Upper lobe of left lung (tissue), 6 donors: ENCODE results near the gene FOXM1. TPM values are rescaled to one million over a fixed set of nuclear protein-coding genes. Genes with fewer than 3 reads are reported as not detected.

Experiments used
- ATAC-seq, 2 donors: fragments of 200-7000 bp; cut with Tn5 transposase; one replicate each; pipeline ENCODE4 v1.9.1; 2022; ENCODE audit warnings: mild to moderate bottlenecking in 2 of 2, moderate library complexity in 2 of 2; ENCODE audit not compliant: low FRiP score in 2 of 2
- DNase-seq, 2 donors: peaks; one replicate each; pipeline ENCODE4 v3.0.0-alpha.2; 2019 to 2020
- H3K27ac ChIP-seq, 4 donors: fragments of 200-600 bp; sonication (generic); one replicate each; pipeline ENCODE4 v1.5.1; 2016 to 2019
- H3K27me3 ChIP-seq, 4 donors: fragments of 200-600 bp; sonication (generic); one replicate each; pipeline ENCODE4 v1.5.1; 2017 to 2019
- H3K36me3 ChIP-seq, 4 donors: fragments of 200-600 bp; sonication (generic); one replicate each; pipeline ENCODE4 v1.5.1; 2016 to 2019
- H3K4me1 ChIP-seq, 4 donors: fragments of 200-600 bp; sonication (generic); one replicate each; pipeline ENCODE4 v1.5.1; 2018 to 2019
- H3K4me3 ChIP-seq, 4 donors: fragments of 200-600 bp; sonication (generic); one replicate each; pipeline ENCODE4 v1.5.1; 2017 to 2019; ENCODE audit warnings: mild to moderate bottlenecking in 2 of 4, moderate library complexity in 1 of 4
- H3K9me3 ChIP-seq, 4 donors: fragments of 200-600 bp; sonication (generic); one replicate each; pipeline ENCODE4 v1.5.1; 2018 to 2019
- EP300 ChIP-seq, 4 donors: sonication (generic); formaldehyde crosslinking; IDR thresholded peaks; one replicate each; pipeline ENCODE4 v1.5.1; 2017; ENCODE audit warnings: antibody characterized with exemption in 4 of 4, control low read depth in 2 of 4
- POLR2A ChIP-seq, 4 donors: fragments of 450-650 bp; IDR thresholded peaks; one replicate each; pipeline ENCODE4 v1.5.1; 2016 to 2017; ENCODE audit warnings: antibody characterized with exemption in 4 of 4, mild to moderate bottlenecking in 2 of 4
- POLR2AphosphoS5 ChIP-seq, 2 donors: sonication (generic); formaldehyde crosslinking; IDR thresholded peaks; one replicate each; pipeline ENCODE4 v1.5.1; 2017; ENCODE audit warnings: antibody characterized with exemption in 2 of 2
- WGBS, 2 donors: methylation state at CpG; one replicate each; pipeline ENCODE4 v1.1.5; 2017 to 2018; 5-methylcytosine and 5-hydroxymethylcytosine counted together
- total RNA-seq, 6 donors: library from RNA; depleted of rRNA in 4 of 6; stranded (reverse); fragments of >200 nt in 4 of 6; gene quantifications; one replicate each; pipeline versions ENCODE4 v1.1.0 to v1.2.1, GENCODE V29; 2016 to 2021
- TF ChIP-seq, protein P1 (sequence below), 6 experiments: fragments of 450-650 bp in 4 of 6; fragments of 200-600 bp in 2 of 6; sonication (generic) in 2 of 6; IDR thresholded peaks; one replicate each; pipeline ENCODE4 v1.5.1; 2016 to 2019; ENCODE audit warnings: antibody characterized with exemption in 6 of 6
- donor health status: DM: no; HTN: no; CAD: no; lungs with moderate emphysema.
- donor health status: DM: no; HTN: yes; CAD: no; lungs with severe emphysema.

FOXM1 gene
- total RNA-seq, 6 donors from 2014 or later, result 2.1 to 27.6 (median 4.9) TPM; not detected in 1

DNA sequence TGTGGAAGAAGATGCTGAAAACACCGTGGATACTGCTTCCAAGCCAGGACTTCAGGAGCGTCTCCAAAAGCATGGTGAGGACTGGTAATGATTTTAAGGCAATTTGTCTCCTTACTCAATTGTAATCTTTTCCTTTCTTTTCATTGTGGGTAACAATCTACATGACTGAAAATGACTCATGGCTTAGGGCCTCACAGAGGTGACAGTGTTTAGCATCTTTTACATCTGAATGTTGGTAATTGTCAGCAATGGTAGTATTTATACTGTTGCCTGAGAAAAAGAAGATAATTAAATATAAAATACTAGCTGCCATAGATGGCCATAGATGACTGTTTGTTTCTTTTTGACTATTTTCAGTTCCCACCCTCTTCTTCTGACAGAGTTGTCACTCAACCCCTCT lies 45.4 kb upstream of the FOXM1 start:
- ATAC-seq (no peak), DNase-seq (no peak)
- Histone ChIP-seq H3K36me3 (peaks cover 3 to 44% (median 20%) of the 10 kb centered on the region in 4 donors), H3K4me1 (no peaks in the 10 kb centered on the region), H3K9me3 (no peaks in the 10 kb centered on the region), H3K4me3 (no peak overlapping the region), H3K27ac (no peak overlapping the region), H3K27me3 (no peaks in the 10 kb centered on the region)
- TF ChIP-seq POLR2A (IDR thresholded peaks at IDR 0.05), result no peak
- TF ChIP-seq, protein P1, sequence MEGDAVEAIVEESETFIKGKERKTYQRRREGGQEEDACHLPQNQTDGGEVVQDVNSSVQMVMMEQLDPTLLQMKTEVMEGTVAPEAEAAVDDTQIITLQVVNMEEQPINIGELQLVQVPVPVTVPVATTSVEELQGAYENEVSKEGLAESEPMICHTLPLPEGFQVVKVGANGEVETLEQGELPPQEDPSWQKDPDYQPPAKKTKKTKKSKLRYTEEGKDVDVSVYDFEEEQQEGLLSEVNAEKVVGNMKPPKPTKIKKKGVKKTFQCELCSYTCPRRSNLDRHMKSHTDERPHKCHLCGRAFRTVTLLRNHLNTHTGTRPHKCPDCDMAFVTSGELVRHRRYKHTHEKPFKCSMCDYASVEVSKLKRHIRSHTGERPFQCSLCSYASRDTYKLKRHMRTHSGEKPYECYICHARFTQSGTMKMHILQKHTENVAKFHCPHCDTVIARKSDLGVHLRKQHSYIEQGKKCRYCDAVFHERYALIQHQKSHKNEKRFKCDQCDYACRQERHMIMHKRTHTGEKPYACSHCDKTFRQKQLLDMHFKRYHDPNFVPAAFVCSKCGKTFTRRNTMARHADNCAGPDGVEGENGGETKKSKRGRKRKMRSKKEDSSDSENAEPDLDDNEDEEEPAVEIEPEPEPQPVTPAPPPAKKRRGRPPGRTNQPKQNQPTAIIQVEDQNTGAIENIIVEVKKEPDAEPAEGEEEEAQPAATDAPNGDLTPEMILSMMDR (IDR thresholded peaks at IDR 0.05), result no peak
- no peak for TF ChIP-seq POLR2AphosphoS5 (IDR thresholded peaks at IDR 0.05)
- no peak for TF ChIP-seq EP300 (IDR thresholded peaks at IDR 0.05)
- 100% methylated on average over 2 of the region's 2 CpGs for WGBS, 2 donors

DNA sequence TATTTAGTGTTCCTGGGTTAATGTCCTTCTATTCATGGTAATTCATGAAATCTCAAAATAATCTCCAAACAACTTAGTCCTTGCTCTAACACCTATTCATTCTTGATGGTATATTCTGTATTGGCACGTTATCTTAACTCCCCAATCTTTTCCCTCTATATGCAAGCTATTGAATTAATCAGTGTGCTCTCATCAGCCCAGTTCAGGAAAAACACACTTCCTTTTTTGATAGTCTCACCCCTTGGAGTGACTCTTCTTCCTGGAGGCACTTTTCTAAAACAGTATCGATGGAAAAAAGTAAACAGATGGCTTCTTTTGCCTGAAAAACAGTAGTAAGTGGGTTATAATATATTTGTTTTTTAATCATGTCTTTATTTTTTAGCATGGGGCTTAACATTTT lies 42.3 kb upstream of the FOXM1 start:
- 60 to 67% methylated on average over 2 of the region's 2 CpGs for WGBS, 2 donors
- TF ChIP-seq, protein P1 (IDR thresholded peaks at IDR 0.05), result no peak
- TF ChIP-seq POLR2AphosphoS5 (IDR thresholded peaks at IDR 0.05) (no peak), EP300 (IDR thresholded peaks at IDR 0.05) (no peak)
- Histone ChIP-seq H3K27me3 (no peaks in the 10 kb centered on the region), H3K36me3 (peaks cover 0 to 35% (median 18%) of the 10 kb centered on the region in 4 donors), H3K27ac (no peak overlapping the region), H3K4me3 (no peak overlapping the region), H3K9me3 (no peaks in the 10 kb centered on the region), H3K4me1 (no peaks in the 10 kb centered on the region)
- DNase-seq (no peak), ATAC-seq (no peak)

DNA sequence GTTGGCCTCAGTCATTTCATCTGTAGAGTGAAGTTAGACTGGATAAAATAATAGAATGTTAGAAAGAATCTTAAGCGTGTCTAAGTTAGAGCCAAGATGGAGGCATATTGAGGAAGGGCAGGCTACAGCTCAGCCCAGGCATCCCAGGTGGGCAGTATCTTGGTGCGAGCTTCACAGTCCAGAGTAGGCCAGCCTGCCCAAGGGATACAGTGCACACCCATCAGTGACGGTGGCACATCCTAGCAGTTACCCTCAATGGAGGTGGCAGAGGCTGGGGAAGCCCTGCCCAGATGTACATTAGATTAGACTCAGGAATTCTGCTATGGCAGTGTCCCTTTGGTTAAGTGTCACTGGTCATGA lies 35.2 kb upstream of the FOXM1 start:
- Histone ChIP-seq H3K4me1 (no peaks in the 10 kb centered on the region), H3K9me3 (no peaks in the 10 kb centered on the region), H3K36me3 (peaks cover 0 to 22% (median 12%) of the 10 kb centered on the region in 4 donors), H3K27ac (no peak overlapping the region), H3K4me3 (no peak overlapping the region), H3K27me3 (no peaks in the 10 kb centered on the region)
- DNase-seq (no peak), ATAC-seq (peak in 1 of 2 donors; percentile 55)
- TF ChIP-seq EP300 (IDR thresholded peaks at IDR 0.05), result no peak
- TF ChIP-seq, protein P1 (IDR thresholded peaks at IDR 0.05), result no peak
- no peak for TF ChIP-seq POLR2A (IDR thresholded peaks at IDR 0.05)
- TF ChIP-seq POLR2AphosphoS5 (IDR thresholded peaks at IDR 0.05), result no peak
- 93 to 96% methylated on average over 3 of the region's 3 CpGs for WGBS, 2 donors

DNA sequence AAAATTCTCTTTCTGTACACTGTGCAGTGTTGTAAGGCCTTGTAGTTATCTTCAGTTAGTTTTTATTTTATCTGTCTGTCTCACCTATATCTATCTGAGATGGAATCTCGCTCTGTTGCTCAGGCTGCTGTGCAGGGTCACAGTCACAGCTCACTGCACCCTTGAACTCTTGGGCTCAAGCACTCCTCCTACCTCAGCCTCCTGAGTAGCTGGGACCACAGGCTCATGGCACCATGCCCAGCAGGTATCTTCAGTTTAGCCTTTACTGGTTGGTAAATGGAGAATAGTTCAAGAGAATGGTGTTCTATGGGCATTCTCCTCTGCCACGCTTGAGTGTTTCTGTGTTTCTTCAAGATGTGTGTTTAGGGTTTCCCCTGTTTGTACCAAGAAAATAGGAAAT lies 27.3 kb upstream of the FOXM1 start:
- TF ChIP-seq EP300 (IDR thresholded peaks at IDR 0.05) (no peak), POLR2AphosphoS5 (IDR thresholded peaks at IDR 0.05) (no peak), POLR2A (IDR thresholded peaks at IDR 0.05) (no peak)
- TF ChIP-seq, protein P1 (IDR thresholded peaks at IDR 0.05), result no peak
- Histone ChIP-seq H3K27me3 (no peaks in the 10 kb centered on the region), H3K36me3 (peaks cover 0 to 3% (median 0%) of the 10 kb centered on the region in 4 donors), H3K4me3 (no peak overlapping the region), H3K9me3 (no peaks in the 10 kb centered on the region), H3K27ac (no peak overlapping the region), H3K4me1 (peaks cover 5 to 9% (median 6%) of the 10 kb centered on the region in 4 donors)
- DNase-seq (no peak), ATAC-seq (no peak)
- WGBS, 2 donors, result 92 to 96% methylated on average over 2 of the region's 2 CpGs

DNA sequence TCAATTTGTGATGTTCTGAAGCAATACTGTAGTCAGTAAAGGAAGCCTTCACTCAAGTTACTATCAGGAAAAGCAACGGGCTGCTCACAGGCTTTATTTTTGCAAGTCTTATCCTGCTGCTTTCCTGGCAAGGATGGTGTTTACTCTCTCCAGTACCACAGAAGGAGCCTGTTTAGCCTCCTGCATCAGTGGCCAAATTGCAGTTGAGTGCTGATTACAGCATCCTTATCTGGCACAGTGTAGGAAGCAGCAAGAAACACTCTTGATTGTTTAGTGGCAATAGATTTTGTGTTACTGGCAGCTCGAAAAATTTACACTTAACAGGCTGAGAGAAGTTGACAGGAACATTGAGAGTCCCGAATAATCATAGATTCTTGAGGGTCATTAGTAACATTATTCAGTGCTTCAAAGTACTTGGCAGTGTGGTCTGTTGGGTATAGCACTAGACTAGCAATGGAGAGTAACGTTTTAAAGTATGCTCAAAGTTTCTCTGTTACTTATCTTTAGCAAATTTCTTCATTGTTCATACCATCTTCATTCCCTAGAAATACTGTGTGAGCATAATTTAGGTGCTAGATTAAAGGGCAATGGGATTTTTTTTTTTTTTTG lies 25.4 kb upstream of the FOXM1 start:
- WGBS, 2 donors, result 35 to 38% methylated on average over 4 of the region's 4 CpGs
- H3K9me3 ChIP-seq, result no peaks in the 10 kb centered on the region
- peak in 1 of 2 donors; percentile 25 for DNase-seq
- H3K27me3 ChIP-seq, result no peaks in the 10 kb centered on the region
- H3K4me3 ChIP-seq, result no peak overlapping the region
- peaks cover 5 to 9% (median 6%) of the 10 kb centered on the region in 4 donors for H3K4me1 ChIP-seq
- peak; percentile 48 to 82 for ATAC-seq
- peak overlapping the region in 1 of 4 donors; percentile 4 for H3K27ac ChIP-seq
- H3K36me3 ChIP-seq, result no peaks in the 10 kb centered on the region
- no peak for TF ChIP-seq POLR2A (IDR thresholded peaks at IDR 0.05)
- TF ChIP-seq POLR2AphosphoS5 (IDR thresholded peaks at IDR 0.05), result no peak
- TF ChIP-seq, protein P1 (IDR thresholded peaks at IDR 0.05), result no peak
- TF ChIP-seq EP300 (IDR thresholded peaks at IDR 0.05), result no peak
